HepG2 (cell line): ENCODE data around the gene C1RL. TPM values are rescaled to one million over a fixed set of nuclear protein-coding genes. Genes with fewer than 3 reads are reported as not detected.

Experiments used
- HNF4G ChIP-seq, 2 experiments: sonication (generic) in 1 of 2; formaldehyde crosslinking in 1 of 2; IDR thresholded peaks; 2 replicates each; pipeline versions ENCODE4 v1.4.0 to v1.6.1; 2011 to 2020; ENCODE audit warnings: borderline replicate concordance in 2 of 2, low read depth in 2 of 2, mild to moderate bottlenecking in 2 of 2, low read length in 1 of 2, missing genetic modification reagents in 1 of 2, moderate library complexity in 1 of 2
- NR2F6 ChIP-seq, 2 experiments: IDR thresholded peaks; 2 replicates each; pipeline ENCODE4 v1.6.1; 2016; ENCODE audit warnings: antibody characterized with exemption in 1 of 2, mild to moderate bottlenecking in 1 of 2
- PPARG ChIP-seq: conservative IDR thresholded peaks from 2 replicates; pipeline ENCODE4 v1.6.1; 2016; ENCODE audit warnings: missing biosample characterization, missing genetic modification reagents
- SP5 ChIP-seq: IDR thresholded peaks from 2 replicates; pipeline ENCODE4 v1.6.1; 2016; ENCODE audit warnings: low read depth, borderline replicate concordance
- ZMYM3 ChIP-seq: sonication (generic); formaldehyde crosslinking; IDR thresholded peaks from 2 replicates; pipeline ENCODE4 v1.5.1; 2020; ENCODE audit warnings: mild to moderate bottlenecking, missing genetic modification reagents
- ZNF44 ChIP-seq: sonication (generic); formaldehyde crosslinking; IDR thresholded peaks from 2 replicates; pipeline ENCODE4 v1.5.1; 2020; ENCODE audit warnings: mild to moderate bottlenecking, missing genetic modification reagents
- ZNF543 ChIP-seq: sonication (generic); formaldehyde crosslinking; IDR thresholded peaks from 2 replicates; pipeline ENCODE4 v1.4.0; 2020; ENCODE audit warnings: mild to moderate bottlenecking, missing genetic modification reagents
- ZNF672 ChIP-seq: sonication (generic); formaldehyde crosslinking; IDR thresholded peaks from 2 replicates; pipeline ENCODE4 v1.8.1; 2022; ENCODE audit warnings: missing genetic modification reagents
- ZNF776 ChIP-seq: sonication (generic); formaldehyde crosslinking; IDR thresholded peaks from 2 replicates; pipeline ENCODE4 v1.4.0; 2020; ENCODE audit warnings: mild to moderate bottlenecking, missing genetic modification reagents
- polyA plus RNA-seq, 8 experiments: library from polyadenylated mRNA; depleted of rRNA in 3 of 8; stranded (reverse) in 7 of 8; unstranded in 1 of 8; fragments of >200 nt; fragmentation: Illumina TruSeq in 4 of 8; extraction: Trizol in 4 of 8; gene quantifications; 2 replicates each; pipeline versions ENCODE4 v1.2.1 to v1.2.3, GENCODE V29; 2011 to 2016; ENCODE audit warnings: low read depth in 4 of 8, missing spikeins in 1 of 8, mixed read lengths in 1 of 8; ENCODE audit not compliant: insufficient read depth in 1 of 8
- total RNA-seq, 5 experiments: library from RNA; depleted of rRNA; stranded (reverse); fragments of >200 nt; fragmentation: Illumina TruSeq; extraction: Trizol; gene quantifications; 2 replicates each; pipeline ENCODE4 v1.2.3, GENCODE V29; 2016; ENCODE audit warnings: low read depth in 1 of 5
- TF ChIP-seq, protein P1 (sequence below): fragments of 450-650 bp; IDR thresholded peaks from 2 replicates; pipeline ENCODE4 v1.6.1; 2016
- TF ChIP-seq, protein P2 (sequence below), 2 experiments: IDR thresholded peaks; 2 replicates each; pipeline ENCODE4 v1.6.1; 2011 to 2012; ENCODE audit warnings: low read length in 2 of 2, borderline replicate concordance in 1 of 2, low read depth in 1 of 2, mild to moderate bottlenecking in 1 of 2, moderate library complexity in 1 of 2
- TF ChIP-seq, protein P3 (sequence below): sonication (generic); formaldehyde crosslinking; IDR thresholded peaks from 2 replicates; pipeline ENCODE4 v1.4.0; 2020; ENCODE audit warnings: missing genetic modification reagents, borderline replicate concordance
- TF ChIP-seq, protein P4 (sequence below): sonication (generic); formaldehyde crosslinking; IDR thresholded peaks from 2 replicates; pipeline ENCODE4 v1.5.1; 2020; ENCODE audit warnings: missing genetic modification reagents, mild to moderate bottlenecking, borderline replicate concordance

Gene C1RL
- total and polyA plus RNA-seq, 2 of the 13 experiments (the other 11 are each of a cell fraction or from before 2014, with no cell fraction given), result 28.9 to 53.1 TPM

DNA sequence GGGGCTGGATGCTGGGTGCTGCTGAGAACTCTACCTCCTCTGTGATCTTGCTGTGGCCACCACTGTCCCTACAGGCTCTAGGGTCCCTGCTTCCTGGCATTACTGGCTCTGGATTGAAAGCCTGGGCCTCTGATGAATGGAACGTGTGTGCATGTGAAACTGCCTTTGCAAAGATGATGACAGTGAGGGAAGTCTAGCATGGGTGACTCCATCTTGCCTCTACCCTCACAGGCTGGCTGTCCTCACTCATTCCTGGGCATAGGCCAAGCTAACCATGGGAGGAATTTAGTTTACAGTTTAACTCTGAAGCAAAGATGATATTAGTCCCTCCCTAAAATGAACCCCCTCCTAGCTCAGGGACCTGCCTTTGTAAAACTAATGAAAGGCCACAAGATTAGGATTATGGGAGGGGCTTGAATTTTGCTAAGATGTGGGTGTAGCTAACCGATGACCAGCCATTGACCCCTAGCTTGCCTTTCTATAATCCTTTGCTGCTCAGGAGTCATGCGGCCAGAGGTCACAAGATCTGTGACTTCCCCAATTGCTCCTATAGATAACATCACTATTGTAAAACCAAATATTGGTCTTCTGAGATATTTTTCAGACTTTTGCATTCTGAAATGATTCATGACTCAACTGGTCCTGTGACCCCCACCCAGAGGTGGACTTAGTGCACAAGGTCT is 50.7 kb downstream of the C1RL start (continued):
- TF ChIP-seq SP5, result no peak
- TF ChIP-seq, protein P1, sequence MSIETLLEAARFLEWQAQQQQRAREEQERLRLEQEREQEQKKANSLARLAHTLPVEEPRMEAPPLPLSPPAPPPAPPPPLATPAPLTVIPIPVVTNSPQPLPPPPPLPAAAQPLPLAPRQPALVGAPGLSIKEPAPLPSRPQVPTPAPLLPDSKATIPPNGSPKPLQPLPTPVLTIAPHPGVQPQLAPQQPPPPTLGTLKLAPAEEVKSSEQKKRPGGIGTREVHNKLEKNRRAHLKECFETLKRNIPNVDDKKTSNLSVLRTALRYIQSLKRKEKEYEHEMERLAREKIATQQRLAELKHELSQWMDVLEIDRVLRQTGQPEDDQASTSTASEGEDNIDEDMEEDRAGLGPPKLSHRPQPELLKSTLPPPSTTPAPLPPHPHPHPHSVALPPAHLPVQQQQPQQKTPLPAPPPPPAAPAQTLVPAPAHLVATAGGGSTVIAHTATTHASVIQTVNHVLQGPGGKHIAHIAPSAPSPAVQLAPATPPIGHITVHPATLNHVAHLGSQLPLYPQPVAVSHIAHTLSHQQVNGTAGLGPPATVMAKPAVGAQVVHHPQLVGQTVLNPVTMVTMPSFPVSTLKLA, result no peak
- no peak for TF ChIP-seq ZMYM3
- TF ChIP-seq NR2F6 (IDR thresholded peaks at IDR 0.05), result peak; percentile 45; the same call in 1 of the 2 replicates
- TF ChIP-seq NR2F6 (CRISPR knock-in tag; IDR thresholded peaks at IDR 0.05), result no peak
- TF ChIP-seq ZNF44 (CRISPR knock-in tag), result no peak
- TF ChIP-seq ZNF672 (CRISPR knock-in tag), result no peak
- TF ChIP-seq HNF4G (IDR thresholded peaks at IDR 0.05; ENCODE audit: borderline replicate concordance, low read depth, low read length), result peak; percentile 7; the same call in 1 of the 2 replicates
- no peak for TF ChIP-seq HNF4G (CRISPR knock-in tag; IDR thresholded peaks at IDR 0.05; ENCODE audit: borderline replicate concordance, low read depth)
- TF ChIP-seq, protein P2, sequence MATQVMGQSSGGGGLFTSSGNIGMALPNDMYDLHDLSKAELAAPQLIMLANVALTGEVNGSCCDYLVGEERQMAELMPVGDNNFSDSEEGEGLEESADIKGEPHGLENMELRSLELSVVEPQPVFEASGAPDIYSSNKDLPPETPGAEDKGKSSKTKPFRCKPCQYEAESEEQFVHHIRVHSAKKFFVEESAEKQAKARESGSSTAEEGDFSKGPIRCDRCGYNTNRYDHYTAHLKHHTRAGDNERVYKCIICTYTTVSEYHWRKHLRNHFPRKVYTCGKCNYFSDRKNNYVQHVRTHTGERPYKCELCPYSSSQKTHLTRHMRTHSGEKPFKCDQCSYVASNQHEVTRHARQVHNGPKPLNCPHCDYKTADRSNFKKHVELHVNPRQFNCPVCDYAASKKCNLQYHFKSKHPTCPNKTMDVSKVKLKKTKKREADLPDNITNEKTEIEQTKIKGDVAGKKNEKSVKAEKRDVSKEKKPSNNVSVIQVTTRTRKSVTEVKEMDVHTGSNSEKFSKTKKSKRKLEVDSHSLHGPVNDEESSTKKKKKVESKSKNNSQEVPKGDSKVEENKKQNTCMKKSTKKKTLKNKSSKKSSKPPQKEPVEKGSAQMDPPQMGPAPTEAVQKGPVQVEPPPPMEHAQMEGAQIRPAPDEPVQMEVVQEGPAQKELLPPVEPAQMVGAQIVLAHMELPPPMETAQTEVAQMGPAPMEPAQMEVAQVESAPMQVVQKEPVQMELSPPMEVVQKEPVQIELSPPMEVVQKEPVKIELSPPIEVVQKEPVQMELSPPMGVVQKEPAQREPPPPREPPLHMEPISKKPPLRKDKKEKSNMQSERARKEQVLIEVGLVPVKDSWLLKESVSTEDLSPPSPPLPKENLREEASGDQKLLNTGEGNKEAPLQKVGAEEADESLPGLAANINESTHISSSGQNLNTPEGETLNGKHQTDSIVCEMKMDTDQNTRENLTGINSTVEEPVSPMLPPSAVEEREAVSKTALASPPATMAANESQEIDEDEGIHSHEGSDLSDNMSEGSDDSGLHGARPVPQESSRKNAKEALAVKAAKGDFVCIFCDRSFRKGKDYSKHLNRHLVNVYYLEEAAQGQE (IDR thresholded peaks at IDR 0.05; ENCODE audit: borderline replicate concordance in 1 of 2, low read depth in 1 of 2, low read length in 2 of 2), result no peak
- TF ChIP-seq, protein P3, sequence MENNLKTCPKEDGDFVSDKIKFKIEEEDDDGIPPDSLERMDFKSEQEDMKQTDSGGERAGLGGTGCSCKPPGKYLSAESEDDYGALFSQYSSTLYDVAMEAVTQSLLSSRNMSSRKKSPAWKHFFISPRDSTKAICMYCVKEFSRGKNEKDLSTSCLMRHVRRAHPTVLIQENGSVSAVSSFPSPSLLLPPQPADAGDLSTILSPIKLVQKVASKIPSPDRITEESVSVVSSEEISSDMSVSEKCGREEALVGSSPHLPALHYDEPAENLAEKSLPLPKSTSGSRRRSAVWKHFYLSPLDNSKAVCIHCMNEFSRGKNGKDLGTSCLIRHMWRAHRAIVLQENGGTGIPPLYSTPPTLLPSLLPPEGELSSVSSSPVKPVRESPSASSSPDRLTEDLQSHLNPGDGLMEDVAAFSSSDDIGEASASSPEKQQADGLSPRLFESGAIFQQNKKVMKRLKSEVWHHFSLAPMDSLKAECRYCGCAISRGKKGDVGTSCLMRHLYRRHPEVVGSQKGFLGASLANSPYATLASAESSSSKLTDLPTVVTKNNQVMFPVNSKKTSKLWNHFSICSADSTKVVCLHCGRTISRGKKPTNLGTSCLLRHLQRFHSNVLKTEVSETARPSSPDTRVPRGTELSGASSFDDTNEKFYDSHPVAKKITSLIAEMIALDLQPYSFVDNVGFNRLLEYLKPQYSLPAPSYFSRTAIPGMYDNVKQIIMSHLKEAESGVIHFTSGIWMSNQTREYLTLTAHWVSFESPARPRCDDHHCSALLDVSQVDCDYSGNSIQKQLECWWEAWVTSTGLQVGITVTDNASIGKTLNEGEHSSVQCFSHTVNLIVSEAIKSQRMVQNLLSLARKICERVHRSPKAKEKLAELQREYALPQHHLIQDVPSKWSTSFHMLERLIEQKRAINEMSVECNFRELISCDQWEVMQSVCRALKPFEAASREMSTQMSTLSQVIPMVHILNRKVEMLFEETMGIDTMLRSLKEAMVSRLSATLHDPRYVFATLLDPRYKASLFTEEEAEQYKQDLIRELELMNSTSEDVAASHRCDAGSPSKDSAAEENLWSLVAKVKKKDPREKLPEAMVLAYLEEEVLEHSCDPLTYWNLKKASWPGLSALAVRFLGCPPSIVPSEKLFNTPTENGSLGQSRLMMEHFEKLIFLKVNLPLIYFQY (CRISPR knock-in tag), result no peak
- TF ChIP-seq ZNF543 (CRISPR knock-in tag), result no peak
- TF ChIP-seq, protein P4, sequence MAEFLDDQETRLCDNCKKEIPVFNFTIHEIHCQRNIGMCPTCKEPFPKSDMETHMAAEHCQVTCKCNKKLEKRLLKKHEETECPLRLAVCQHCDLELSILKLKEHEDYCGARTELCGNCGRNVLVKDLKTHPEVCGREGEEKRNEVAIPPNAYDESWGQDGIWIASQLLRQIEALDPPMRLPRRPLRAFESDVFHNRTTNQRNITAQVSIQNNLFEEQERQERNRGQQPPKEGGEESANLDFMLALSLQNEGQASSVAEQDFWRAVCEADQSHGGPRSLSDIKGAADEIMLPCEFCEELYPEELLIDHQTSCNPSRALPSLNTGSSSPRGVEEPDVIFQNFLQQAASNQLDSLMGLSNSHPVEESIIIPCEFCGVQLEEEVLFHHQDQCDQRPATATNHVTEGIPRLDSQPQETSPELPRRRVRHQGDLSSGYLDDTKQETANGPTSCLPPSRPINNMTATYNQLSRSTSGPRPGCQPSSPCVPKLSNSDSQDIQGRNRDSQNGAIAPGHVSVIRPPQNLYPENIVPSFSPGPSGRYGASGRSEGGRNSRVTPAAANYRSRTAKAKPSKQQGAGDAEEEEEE (CRISPR knock-in tag), result no peak
- no peak for TF ChIP-seq ZNF776 (CRISPR knock-in tag)
- TF ChIP-seq PPARG, result 0 out of 2 replicates have a peak, but pooled peaks have one; percentile 39
